Stimulated activated CD8-positive, alpha-beta memory T cell treated with anti-CD3 and anti-CD28 coated beads, Interleukin-12 subunit alpha, Interleukin-12 subunit beta, amount 100 ng/mL, for 24 hours (primary cell): ENCODE data around the gene GRB7.
"Not testable (repeated sequence)": the region's sequence is repeated elsewhere in the genome, so short reads cannot be mapped to it uniquely, and the experiment has no call there.

ENCODE experiments used
- DNase-seq: peaks from one replicate; pipeline ENCODE4 v3.0.0-alpha.2; 2020; ENCODE audit errors: extremely low read depth

GRB7 gene

DNA sequence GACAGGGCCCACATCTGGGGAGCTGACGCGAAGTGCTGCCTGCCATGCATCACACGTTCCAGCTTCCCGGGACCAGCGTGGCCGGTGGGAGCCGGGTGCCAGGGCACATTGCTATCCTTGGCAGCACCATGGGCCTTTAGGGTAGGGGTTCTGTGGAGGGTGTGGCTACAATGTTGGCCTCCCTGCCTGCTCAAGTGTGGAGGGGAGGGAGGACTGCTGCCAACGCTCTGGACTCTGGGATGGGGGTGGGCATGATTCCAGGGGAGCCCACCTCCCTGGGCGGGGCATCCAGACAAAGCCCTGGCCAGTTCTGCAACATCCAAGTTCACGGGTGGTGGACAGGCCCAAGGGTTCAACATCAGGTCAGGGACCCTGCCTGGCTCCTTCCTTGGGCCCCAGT lies 13.9 kb downstream of the GRB7 start:
- DNase-seq = no peak

DNA sequence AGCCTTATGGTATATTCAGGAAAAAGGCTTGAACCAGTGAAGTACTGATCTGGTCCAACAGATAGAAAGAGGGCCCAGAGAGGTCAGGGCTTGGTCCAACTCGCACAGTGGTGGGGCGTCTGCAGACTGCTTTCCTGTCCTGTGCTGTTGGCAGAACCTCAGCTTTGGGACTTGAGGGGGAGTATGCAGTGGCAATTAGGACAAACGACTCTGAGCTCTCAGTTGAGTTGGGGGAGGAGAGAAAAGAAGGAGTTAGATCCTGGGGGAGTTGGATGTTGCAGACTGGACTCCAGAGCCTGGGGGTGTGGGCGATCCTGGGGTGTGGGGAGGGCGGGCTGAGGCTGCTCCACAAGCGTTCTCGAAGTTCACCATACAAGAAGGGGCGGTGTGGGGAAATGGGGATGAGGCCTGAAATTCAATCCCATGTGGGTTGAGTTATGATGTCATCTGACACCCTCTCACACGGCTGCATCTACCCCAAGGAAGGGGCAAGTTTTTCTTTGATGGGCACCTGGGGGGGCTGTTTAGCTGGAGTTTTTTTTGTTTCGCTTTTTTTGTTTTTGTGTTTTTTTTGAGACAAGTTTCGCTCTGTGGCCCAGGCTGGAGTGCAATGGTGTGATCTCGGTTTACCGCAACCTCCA lies 14.6 kb downstream of the GRB7 start:
- no peak for DNase-seq

DNA sequence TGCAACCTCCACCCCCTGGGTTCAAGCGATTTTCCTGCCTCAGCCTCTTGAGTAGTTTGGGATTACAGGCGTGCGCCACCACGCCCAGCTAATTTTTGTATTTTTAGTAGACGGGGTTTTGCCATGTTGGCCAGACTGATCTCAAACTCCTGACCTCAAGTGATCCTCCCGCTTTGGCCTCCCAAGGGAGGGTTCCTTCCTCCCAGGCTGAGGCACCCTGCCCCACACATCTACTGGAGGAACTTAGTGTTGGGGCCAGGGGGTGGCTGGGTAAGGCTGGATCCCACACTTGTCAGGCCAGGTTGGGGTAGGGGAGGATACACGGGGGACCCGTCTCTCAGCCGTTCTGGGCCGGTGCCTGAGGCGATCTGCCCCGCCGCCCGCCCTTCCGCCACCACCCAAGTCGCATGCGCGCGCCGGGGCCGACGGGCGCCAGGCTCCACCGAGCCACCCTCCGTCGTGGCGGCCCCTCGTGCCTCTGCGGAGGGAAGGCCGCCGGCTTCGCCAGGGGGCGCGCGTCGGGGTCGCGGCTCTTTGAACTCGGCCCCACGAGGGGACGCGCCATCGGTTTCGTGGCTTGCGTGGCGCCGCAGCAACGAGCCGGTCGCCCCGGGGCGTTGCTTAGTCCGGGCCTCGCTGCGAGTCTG lies 15.9 kb downstream of the GRB7 start:
- peak; percentile 42 for DNase-seq

DNA sequence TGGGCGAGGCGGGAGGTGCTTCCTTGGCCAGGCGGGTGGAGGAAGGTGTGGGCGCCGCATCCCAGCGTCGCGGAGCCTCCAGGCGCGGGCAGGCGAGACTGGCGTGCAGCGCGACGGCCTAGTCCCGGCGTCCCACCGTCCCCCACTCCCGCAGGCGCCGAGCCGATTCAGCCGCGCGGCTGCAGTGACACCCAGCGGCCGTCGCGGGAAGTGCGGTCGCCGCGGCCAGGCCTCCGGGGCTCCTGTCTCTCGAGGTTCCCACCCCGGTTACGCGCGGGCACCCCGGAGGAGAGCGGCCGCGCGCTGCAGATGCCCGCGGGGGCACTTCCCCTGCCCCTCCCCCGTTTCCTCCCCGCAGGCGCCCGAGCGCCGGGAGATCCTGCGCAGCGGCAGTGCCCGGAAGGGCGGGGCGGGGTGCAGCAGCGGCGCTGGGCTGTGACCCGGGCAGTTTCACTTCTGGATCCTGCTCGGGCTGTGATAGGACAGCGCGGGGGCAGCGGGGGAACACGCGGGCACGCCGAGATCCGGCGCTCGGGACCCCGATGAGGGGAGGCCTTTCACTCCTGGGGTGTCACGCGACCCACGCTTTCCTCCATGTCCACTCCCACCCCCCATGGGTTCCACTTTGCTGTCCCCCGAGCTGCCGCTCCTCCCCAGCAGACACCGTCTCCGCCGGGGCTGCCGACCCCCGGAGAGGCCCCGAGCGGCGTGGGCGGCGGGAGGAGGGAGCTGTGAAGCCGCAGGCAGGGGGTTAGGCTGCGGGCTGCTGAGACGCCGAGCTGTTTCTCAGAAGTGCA lies 16.6 kb downstream of the GRB7 start:
- peak; percentile 93 for DNase-seq

DNA sequence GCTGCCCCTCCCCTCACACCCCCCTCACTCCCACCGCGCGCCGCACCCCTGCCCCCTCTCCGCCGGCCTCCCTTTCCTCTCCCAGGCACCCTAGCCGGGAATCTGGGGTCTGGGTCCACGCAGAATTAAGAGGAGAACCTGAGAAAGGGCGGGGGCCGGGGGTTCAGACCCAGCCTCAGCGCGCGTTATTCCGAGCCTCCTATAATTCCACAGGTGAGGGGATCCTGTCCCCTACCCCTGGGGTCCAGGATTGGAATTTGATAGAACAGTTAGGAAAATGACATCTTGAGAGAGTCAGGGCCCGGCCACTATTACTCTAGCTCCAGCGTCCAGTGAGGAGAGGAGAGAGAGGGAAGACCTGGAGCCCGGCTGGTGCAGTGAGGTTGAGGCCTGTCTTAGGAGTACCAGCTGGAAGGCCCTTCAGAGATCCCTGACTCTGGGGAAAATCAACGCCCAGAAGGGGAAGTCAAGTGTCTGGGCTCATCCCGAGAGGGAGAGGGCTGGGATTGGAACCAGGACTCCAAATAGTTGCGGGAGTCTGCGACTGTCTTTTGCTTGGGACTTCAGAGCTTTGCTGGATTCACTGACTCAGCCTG lies 17.3 kb downstream of the GRB7 start:
- DNase-seq = no peak

DNA sequence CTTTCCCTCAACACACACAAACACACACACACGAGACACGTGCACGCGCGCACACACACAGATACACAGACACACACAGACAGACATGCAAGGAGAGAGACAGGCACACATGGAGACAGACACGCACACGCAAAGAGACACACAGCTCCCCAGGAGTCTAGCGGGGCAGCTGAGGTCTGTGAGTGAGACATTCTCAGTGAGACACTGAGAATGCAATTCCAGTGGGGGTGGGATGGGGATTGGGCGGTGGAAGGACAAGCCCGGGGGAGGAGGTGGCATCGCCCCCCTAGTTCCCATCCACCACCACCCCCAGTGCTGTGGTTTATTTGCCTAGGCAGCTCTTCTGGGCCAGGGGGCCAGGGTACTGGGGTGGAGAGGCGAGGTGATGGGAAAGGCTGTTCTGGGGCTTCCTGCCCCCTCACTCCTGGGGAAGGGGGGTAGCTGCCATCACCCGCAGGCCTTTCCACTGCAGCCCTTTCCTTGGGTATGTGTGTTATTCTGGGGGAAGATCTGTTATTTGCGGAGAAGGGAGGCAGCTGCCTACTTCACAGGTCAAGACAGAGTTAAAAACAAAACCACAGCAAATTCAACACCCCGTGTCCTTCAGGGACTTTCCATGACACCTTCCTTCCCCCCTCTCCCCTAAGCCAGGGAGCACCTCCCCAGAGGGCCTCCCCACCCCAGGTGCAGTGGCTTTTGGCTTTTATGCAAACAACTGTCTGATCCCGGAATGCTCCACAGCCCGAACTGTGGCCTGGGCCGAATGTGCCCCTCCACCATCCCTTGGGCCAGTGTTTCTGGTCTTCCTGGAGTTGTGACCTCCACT lies 18.0 kb downstream of the GRB7 start:
- DNase-seq = no peak

DNA sequence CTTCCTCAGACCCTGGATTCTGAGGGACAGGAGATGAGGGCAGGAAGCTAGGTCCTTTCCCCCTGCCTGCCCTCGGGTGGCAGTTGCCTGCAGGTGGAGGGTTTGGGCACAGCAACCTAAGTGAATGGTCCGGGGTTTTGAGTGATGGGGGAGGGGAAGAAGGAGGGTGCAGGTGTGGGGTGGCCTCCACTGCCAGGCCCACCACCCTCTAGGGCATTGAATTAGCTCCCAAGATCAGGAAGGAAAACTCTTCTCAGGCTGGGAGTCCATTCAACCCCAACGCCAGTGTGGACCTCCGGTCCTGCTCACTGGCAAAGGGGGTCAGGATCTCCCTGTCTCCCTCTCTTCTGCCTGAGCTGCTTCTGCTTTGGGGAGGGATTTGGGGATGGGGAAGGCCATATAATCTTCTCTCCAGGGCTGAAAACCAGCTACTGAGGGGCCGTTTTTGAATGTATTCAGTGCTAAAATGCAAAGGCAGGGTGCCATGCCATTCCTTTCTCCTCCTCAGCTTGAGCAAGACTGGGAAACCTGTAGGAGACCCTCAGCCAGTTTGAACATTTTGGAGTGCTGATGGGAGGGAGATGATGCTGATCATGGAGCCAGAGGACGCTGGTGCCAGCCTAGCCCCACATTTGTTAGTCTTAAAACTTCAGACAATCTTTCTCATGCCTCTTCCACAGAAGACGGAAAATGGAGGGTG lies 18.8 kb downstream of the GRB7 start:
- DNase-seq = no peak

DNA sequence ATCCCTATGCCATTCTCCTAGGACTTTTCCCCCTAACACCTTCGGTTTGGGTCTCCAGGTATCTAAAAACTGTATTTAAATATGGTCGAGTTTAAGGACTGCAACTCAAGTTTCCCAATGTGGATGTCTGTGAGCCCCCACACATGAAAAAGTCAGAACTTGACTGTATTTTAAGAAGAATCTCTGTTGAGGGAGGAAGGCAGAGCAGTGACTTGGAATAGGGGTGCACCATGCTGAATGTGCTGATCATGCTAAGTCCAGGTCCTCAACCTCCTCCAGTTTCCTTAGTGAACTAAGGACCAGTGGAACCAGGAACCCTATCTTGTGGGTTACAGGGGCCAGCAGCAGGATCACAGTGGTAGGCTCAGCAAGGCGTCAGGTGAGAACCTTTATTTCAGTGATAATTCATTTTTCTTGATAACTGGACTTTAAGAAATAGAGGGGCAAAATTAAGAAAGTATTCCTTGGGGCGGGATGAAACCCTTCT lies 19.5 kb downstream of the GRB7 start:
- DNase-seq = no peak

DNA sequence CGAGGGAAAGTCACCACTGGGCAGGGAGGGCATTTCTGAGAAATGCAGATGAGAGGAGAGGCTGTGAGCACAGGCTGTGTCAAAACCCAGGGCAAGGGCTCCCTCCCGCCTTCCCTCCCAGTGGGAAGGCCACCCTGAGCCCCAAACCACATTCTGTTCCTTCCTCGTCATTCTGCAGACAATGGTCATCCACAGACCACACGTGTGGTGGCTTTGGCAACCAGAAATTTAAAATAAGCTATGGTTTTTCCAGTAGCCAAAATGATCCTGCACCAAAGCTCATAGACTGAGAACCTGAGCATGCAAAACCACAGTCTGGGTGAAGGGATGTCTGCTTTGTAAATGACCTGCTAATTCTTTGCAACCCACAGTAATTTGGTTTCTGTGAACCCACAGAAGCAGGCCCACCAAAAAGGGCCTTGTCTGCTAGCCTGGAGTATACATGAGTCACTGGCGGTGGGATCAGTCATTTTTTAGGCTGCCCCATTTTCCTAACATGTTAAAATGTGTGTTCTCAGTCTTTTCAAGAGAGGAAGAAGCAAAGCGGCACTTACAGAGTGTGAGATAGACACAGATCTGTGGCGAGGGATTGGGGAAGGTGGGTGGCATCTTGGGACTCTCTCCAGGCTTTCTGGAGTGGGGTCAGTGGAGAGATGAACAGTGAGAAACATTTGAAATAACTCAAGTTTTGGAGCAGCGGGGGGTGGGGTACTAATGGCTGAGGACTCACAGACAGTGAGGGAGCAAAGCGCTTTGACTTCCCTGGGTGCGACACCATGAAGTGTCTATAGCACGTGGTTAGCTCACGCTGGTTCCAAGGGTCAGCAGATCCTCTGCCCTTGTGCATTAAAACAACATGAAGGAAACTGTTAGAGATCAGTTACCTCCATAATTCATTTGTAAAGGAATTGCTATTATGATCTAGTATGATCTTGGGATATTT lies 20.5 kb downstream of the GRB7 start:
- peak; percentile 31 for DNase-seq

DNA sequence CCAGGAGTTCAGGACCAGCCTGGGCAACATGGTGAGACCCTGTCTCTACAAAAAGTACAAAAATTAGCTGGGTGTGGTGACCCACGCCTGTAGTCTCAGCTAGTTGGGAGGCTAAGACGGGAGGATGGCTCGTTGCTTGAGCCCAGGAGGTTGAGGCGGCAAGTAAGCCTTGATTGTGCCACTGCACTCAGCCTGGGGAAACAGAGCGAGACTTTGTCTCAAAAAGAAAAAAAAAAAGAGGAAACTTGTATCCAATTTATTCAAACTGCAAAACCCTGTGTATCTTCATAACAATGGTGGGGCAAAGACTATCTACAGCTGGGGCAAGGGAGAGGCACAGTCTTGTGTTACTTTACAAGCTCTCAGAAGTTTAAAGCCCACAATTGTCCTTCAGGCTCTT lies 21.5 kb downstream of the GRB7 start:
- no peak for DNase-seq

DNA sequence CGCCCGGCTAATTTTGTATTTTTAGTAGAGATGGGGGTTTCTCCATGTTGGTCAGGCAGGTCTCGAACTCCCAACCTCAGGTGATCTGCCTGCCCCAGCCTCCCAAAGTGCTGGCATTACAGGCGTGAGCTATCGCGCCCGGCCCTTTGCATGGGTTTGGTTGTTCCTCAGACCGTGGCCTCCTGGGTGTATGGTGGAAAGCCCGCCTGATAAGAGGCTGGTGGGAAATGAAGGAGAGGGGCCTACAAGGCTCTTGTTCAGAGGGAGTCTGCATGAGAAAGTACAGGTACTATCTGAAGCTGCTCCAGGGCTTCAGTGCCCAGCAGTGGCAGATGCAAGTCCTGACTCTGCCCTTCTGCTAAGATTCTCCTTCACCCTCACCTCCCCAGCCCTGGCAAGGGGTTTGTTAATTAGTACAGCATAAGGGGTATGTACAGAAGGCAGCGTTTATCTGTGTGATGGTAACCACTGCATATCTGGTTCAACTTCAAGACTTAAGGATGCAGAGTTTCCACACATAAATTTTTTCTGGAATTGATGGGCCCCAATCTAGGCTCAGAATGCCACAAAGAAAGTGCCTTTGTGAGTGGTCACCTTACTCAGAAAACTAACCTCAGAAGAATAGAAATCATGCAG lies 24.2 kb downstream of the GRB7 start:
- DNase-seq = no peak

DNA sequence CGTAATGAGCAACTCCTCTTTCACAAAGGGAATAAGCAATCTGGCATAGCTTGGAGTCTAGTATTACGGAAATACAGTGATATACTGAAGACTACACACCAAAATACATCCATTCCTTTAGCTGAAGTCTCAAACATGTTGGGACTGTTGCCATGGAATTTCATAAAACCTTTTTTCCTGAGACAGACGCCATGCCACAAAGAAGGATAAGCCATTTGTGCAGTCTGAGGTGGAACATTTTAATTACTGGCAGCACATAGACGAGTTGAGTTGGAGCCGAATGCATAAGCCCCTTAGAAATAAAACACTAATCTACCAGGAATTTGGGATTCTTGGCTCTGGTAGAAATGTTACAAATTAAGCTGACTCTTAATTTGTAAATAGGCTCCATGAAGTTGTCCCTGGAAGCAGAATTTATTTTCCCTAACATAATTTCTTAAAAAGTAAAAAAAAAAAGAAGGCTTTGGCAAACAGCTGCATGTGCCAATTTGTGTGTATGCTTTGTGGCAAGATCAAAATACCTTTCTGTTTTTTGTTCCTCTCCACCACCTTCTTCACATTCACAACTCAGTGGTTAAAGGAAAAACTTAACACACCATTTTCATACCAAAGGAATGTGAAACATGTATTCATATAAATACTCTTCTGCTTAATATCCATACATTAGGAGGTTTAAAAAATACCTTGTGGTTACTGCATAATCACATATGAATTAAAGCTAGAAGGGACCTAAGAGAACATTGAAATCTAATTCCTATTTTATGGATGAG lies 25.5 kb downstream of the GRB7 start:
- DNase-seq = no peak

DNA sequence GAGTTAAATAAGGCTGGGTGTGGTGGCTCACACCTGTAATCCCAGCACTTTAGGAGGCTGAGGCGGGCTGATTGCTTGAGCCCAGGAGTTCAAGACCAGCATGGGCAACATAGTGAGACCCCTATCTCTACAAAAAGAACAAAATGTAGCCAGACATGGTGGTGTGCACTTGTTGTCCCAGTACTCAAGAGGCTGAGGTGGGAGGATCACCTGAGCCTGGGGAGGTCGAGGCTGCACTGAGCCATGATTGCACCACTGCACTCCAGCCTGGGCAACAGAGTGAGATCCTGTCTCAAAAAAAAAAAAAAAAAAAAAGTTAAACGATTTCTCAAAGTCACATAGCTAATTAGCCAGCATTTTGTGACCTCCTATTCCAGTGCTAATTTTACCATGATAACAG lies 26.4 kb downstream of the GRB7 start:
- not testable (repeated sequence) for DNase-seq

DNA sequence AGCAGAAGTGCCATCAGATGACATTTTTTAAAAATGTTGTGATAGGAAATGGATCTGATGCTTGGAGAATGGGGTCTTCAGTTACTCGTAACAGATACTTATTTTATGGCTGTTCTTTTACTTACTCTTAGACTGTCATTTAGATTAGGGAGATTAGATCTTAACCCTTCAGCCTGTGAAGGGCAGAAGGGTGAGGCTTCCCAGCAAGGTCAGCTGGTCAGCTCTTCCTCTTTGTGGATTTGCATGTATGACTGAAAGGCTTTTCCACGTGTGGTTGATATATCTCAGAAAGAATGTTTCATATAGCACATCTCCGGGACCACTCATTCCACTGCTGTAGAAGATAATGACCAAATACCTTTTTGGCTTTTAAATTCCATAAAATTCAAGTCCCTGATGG lies 27.4 kb downstream of the GRB7 start:
- no peak for DNase-seq

DNA sequence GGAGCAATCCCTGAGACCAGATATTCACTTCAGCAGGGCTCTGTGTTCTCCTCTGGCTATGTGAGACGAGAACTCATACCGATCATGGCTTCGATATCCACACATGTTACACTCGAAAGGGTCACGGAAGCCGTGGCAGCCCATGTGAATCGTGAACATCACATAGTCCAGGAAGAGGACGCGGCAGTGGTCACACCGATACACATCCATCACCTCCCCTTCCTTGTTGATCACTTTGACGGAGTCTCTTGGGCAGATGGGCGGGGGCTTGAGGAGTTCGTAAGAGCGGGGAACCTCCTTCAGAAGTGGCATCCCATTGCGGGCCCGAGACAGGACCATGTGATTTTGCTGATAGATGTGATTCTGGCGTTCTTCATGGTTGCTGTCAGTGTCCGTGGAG lies 28.0 kb downstream of the GRB7 start:
- no peak for DNase-seq

DNA sequence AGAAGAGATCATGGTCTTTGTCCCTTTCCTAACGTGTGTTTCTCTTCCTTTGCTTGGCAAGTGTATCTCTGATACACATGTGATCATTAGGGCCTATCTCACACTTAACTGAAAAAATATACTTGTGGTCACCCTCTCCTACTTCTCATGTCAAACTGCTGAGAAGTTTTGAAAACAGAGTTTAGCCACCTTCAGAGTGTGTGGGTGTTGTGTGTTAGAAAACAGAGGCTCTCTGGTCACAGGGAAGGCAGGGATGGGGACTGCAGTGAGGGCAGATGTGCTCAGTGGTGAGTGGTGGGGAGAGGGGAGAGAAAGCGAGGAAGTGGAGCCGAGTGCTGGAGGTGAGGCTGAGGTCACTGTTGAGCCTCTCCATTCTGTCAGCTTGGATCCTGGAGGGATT lies 29.4 kb downstream of the GRB7 start:
- no peak for DNase-seq

DNA sequence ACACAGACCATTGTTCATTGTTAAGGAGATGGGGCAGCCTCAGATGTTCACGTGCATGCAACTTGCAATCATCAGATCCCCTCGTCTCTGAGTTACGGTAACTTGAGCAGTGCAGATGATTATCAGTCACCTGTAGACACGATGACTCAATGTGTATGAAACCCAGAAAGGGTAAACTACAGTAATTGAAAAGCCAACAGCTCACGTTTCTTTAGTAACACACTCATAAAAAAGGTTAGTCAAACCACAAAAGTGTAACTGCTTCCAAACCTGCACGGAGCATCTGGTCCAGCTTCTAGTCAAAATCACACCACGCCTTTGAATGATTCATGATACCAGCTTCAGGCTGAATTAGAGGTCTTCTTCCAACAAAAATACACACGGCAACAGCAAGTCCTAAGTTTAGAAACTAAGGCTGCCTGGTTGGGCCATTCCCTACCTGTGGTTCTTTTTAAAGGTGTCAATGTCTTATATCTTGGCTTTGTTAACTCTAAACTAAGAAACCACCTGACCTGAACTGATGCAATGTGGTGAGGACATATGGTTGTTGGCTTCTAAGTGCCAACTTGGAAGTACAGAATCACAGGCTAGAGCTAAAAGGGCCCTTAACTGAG lies 32.3 kb downstream of the GRB7 start:
- DNase-seq = no peak

DNA sequence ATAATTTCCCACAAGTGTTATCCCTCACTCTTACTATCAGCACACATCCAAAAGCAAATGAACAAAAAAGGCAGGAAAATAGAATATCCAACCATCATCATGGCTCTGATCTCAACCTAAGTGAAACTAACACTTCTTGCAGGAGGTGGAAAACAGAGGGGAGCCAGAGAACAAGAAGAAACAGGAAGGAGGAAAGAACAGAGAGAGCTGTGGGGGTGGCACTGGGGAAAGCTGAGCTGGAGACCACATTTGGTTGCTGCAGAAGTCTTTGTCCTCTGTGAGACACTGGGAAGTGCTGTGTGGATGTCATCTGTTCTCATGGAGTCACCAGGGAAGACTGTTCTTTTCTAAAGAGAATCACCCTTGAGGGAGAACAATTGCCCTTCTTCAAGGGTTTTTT lies 34.7 kb downstream of the GRB7 start:
- no peak for DNase-seq
